ENCODE data around the gene LUC7L3. TPM values are rescaled to one million over a fixed set of nuclear protein-coding genes. Genes with fewer than 3 reads are reported as not detected.
A peak's percentile ranks its signal among the peaks of the same experiment; 100 is the strongest.

Gene LUC7L3
- total RNA-seq, 4 donors from 2014 or later = 80.8 to 114 (median 105) TPM

- Histone ChIP-seq H3K4me1 (peaks cover 0 to 13% (median 0%) of the 10 kb centered on the region in 4 donors), H3K27ac (peak overlapping the region in 1 of 4 donors; percentile 69), H3K36me3 (no peaks in the 10 kb centered on the region), H3K27me3 (no peaks in the 10 kb centered on the region), H3K9me3 (no peaks in the 10 kb centered on the region), H3K4me3 (no peak overlapping the region)
- TF ChIP-seq CTCF (IDR thresholded peaks at IDR 0.05) (no peak), EP300 (IDR thresholded peaks at IDR 0.05) (no peak), POLR2A (IDR thresholded peaks at IDR 0.05) (no peak)
- DNase-seq (ENCODE audit: low spot score in 2 of 2) = no peak
- 77 to 86% methylated on average over 9 to 15 of the region's 15 CpGs for WGBS, 2 donors
These were observed 34.6 kb upstream of the LUC7L3 start for GRCh38 chr17:50684612-50685333.

GRCh38 chr17:50685334-50685665 lies 34.1 kb upstream of the LUC7L3 start:
- H3K36me3 ChIP-seq = no peaks in the 10 kb centered on the region
- no peak overlapping the region for H3K4me3 ChIP-seq
- DNase-seq (ENCODE audit: low spot score in 2 of 2) = no peak
- peak overlapping the region in 1 of 4 donors; percentile 69 for H3K27ac ChIP-seq
- H3K9me3 ChIP-seq = no peaks in the 10 kb centered on the region
- TF ChIP-seq CTCF (IDR thresholded peaks at IDR 0.05) = no peak
- no peak for TF ChIP-seq POLR2A (IDR thresholded peaks at IDR 0.05)
- no peak for TF ChIP-seq EP300 (IDR thresholded peaks at IDR 0.05)
- H3K4me1 ChIP-seq = peaks cover 0 to 16% (median 2%) of the 10 kb centered on the region in 4 donors
- 89% methylated on average over 1 of the region's 1 CpG for WGBS, 2 donors
- H3K27me3 ChIP-seq = no peaks in the 10 kb centered on the region

GRCh38 chr17:50685691-50686493 lies 33.5 kb upstream of the LUC7L3 start:
- H3K4me3 ChIP-seq = no peak overlapping the region
- no peak for DNase-seq (ENCODE audit: low spot score in 2 of 2)
- peaks cover 0 to 20% (median 8%) of the 10 kb centered on the region in 4 donors for H3K4me1 ChIP-seq
- H3K27me3 ChIP-seq = no peaks in the 10 kb centered on the region
- TF ChIP-seq POLR2A (IDR thresholded peaks at IDR 0.05) (no peak), CTCF (IDR thresholded peaks at IDR 0.05) (no peak), EP300 (IDR thresholded peaks at IDR 0.05) (no peak)
- no peaks in the 10 kb centered on the region for H3K9me3 ChIP-seq
- no peaks in the 10 kb centered on the region for H3K36me3 ChIP-seq
- H3K27ac ChIP-seq = peak overlapping the region in 1 of 4 donors; percentile 69
- WGBS, 2 donors = 83 to 84% methylated on average over 17 of the region's 17 CpGs

GRCh38 chr17:50686494-50687199 lies 32.8 kb upstream of the LUC7L3 start:
- Histone ChIP-seq H3K4me1 (peaks cover 0 to 23% (median 9%) of the 10 kb centered on the region in 4 donors), H3K4me3 (no peak overlapping the region), H3K27me3 (no peaks in the 10 kb centered on the region), H3K9me3 (no peaks in the 10 kb centered on the region), H3K27ac (peak overlapping the region in 2 of 4 donors; percentile 48 to 69), H3K36me3 (no peaks in the 10 kb centered on the region)
- TF ChIP-seq CTCF (IDR thresholded peaks at IDR 0.05) = no peak
- no peak for TF ChIP-seq EP300 (IDR thresholded peaks at IDR 0.05)
- no peak for TF ChIP-seq POLR2A (IDR thresholded peaks at IDR 0.05)
- 66 to 71% methylated on average over 14 of the region's 14 CpGs for WGBS, 2 donors
- no peak for DNase-seq (ENCODE audit: low spot score in 2 of 2)
